RWPE2 (cell line): ENCODE measurements around the gene VPS39.

ENCODE experiments used
- ATAC-seq: fragments of 200-7000 bp; cut with Tn5 transposase; 3 replicates; pipeline ENCODE4 v1.9.1; 2021; ENCODE audit warnings: low read depth
- DNase-seq: peaks from one replicate; pipeline ENCODE4 v3.0.0-alpha.2; 2020; ENCODE audit warnings: low spot score
- H3K27ac ChIP-seq: fragments of 450-650 bp; 2 replicates; pipeline ENCODE4 v1.5.1; 2017; ENCODE audit warnings: mild to moderate bottlenecking; ENCODE audit not compliant: poor library complexity, severe bottlenecking
- H3K27me3 ChIP-seq: fragments of 250-450 bp; sonication (Bioruptor Pico); 2 replicates; pipeline ENCODE4 v1.5.1; 2021; ENCODE audit warnings: mild to moderate bottlenecking, moderate library complexity; ENCODE audit not compliant: insufficient read depth, poor library complexity, severe bottlenecking
- H3K36me3 ChIP-seq: fragments of 250-450 bp; sonication (Bioruptor Pico); 2 replicates; pipeline ENCODE4 v1.5.1; 2020; ENCODE audit warnings: low read depth, mild to moderate bottlenecking, moderate library complexity
- H3K4me1 ChIP-seq: fragments of 250-450 bp; sonication (Bioruptor Pico); 2 replicates; pipeline ENCODE4 v1.5.1; 2021; ENCODE audit warnings: mild to moderate bottlenecking, moderate library complexity; ENCODE audit not compliant: insufficient read depth, poor library complexity, severe bottlenecking
- H3K4me3 ChIP-seq: fragments of 250-450 bp; sonication (Bioruptor Pico); 2 replicates; pipeline ENCODE4 v1.5.1; 2021; ENCODE audit warnings: mild to moderate bottlenecking, moderate library complexity; ENCODE audit not compliant: severe bottlenecking
- H3K9me3 ChIP-seq: fragments of 250-450 bp; sonication (Bioruptor Pico); 2 replicates; pipeline ENCODE4 v1.5.1; 2021; ENCODE audit warnings: mild to moderate bottlenecking, moderate library complexity; ENCODE audit not compliant: severe bottlenecking
- TF ChIP-seq, protein P1 (sequence below): fragments of 450-650 bp; IDR thresholded peaks from one replicate; pipeline ENCODE4 v1.5.1; 2017; ENCODE audit warnings: mild to moderate bottlenecking, moderate library complexity; ENCODE audit not compliant: poor library complexity, severe bottlenecking

Gene VPS39

DNA sequence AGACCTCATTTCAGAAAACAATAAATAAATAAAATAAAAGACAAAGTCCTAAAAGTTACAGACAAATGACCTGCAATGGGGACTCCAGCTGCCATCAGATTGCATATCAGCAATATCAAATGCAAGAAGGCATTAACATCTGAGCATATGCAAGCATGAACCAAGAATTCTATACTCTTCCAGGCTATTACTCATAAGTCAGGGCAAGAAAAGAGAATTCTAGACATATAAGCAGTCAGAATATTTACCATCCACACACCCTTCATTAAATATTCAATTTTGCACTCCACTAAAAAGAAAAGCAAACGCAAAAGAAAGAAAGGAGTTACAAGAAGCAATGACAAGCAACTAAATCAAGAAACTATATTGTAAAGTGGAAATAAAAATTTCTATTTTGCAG, 72.8 kb downstream of the VPS39 start:
- no peaks in the 10 kb centered on the region for H3K27me3 ChIP-seq
- TF ChIP-seq, protein P1, sequence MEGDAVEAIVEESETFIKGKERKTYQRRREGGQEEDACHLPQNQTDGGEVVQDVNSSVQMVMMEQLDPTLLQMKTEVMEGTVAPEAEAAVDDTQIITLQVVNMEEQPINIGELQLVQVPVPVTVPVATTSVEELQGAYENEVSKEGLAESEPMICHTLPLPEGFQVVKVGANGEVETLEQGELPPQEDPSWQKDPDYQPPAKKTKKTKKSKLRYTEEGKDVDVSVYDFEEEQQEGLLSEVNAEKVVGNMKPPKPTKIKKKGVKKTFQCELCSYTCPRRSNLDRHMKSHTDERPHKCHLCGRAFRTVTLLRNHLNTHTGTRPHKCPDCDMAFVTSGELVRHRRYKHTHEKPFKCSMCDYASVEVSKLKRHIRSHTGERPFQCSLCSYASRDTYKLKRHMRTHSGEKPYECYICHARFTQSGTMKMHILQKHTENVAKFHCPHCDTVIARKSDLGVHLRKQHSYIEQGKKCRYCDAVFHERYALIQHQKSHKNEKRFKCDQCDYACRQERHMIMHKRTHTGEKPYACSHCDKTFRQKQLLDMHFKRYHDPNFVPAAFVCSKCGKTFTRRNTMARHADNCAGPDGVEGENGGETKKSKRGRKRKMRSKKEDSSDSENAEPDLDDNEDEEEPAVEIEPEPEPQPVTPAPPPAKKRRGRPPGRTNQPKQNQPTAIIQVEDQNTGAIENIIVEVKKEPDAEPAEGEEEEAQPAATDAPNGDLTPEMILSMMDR, result no peak
- ATAC-seq (no peak), DNase-seq (no peak)
- H3K4me3 ChIP-seq, result no peak overlapping the region
- H3K27ac ChIP-seq, result no peak overlapping the region
- H3K9me3 ChIP-seq, result no peaks in the 10 kb centered on the region
- peaks cover 3% of the 10 kb centered on the region for H3K4me1 ChIP-seq
- no peaks in the 10 kb centered on the region for H3K36me3 ChIP-seq

DNA sequence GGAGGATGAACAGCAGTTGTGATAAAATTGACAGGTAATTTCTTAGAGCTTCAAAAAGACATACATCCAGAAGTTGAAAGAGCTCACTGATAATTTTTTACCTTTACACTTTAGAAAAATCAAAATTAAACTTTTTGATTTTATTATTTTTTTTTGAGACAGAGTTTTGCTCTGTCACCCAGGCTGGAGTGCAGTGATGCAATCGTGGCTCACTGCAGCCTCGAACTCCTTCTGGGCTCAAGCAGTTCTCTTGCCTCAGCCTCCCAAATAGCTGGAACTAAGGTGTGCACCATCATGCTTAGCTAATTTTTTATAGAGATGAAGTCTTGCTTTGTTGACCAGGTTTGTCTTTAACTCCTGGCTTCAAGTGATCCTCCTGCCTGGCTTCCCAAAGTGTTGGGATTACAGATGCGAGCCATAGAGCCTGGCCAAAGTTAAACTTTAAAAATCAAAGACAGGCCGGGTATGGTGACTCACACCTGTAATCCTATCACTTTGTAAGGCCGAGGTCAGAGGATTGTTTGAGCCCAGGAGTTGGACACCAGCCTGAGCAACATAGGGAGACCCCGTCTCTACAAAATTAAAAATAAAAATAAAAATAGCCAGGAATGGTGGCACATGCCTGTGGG, 73.4 kb downstream of the VPS39 start:
- no peaks in the 10 kb centered on the region for H3K9me3 ChIP-seq
- peaks cover 3% of the 10 kb centered on the region for H3K4me1 ChIP-seq
- H3K36me3 ChIP-seq, result no peaks in the 10 kb centered on the region
- H3K27me3 ChIP-seq, result no peaks in the 10 kb centered on the region
- H3K27ac ChIP-seq, result no peak overlapping the region
- DNase-seq, result no peak
- no peak for ATAC-seq
- TF ChIP-seq, protein P1, result no peak
- no peak overlapping the region for H3K4me3 ChIP-seq

DNA sequence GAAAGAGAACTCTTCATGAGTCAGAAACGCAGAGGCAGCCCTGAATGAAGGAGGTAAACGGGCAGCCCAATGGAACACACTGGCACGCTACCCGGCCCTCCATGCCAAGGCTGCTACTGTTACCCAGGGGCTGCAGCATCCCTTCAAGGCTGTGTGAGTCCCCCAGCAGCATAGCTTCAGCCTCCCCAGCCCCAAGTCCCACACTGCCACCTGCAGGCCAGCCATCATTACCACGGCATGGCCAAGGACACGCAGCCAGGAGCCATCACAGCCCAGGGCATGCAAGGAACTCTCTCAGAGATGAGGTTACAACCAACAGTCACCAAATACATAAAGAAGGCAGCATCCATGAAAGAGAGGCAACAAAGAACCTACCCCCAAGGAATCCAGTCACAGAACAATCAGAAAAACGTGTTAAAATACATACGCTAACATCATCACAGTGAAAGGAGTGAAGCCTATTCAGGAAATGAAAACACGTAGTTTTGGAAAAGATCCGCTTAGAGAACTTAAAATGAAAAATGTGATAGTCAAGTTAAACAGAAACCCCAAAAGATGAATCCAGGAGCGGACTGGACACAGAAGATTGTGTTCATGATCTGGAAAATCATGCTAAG, 74.1 kb downstream of the VPS39 start:
- peak; percentile 71 for ATAC-seq
- no peak overlapping the region for H3K4me3 ChIP-seq
- H3K4me1 ChIP-seq, result peaks cover 3% of the 10 kb centered on the region
- DNase-seq, result peak; percentile 83
- H3K9me3 ChIP-seq, result no peaks in the 10 kb centered on the region
- H3K36me3 ChIP-seq, result no peaks in the 10 kb centered on the region
- TF ChIP-seq, protein P1, result peak; percentile 98
- H3K27me3 ChIP-seq, result no peaks in the 10 kb centered on the region
- no peak overlapping the region for H3K27ac ChIP-seq

DNA sequence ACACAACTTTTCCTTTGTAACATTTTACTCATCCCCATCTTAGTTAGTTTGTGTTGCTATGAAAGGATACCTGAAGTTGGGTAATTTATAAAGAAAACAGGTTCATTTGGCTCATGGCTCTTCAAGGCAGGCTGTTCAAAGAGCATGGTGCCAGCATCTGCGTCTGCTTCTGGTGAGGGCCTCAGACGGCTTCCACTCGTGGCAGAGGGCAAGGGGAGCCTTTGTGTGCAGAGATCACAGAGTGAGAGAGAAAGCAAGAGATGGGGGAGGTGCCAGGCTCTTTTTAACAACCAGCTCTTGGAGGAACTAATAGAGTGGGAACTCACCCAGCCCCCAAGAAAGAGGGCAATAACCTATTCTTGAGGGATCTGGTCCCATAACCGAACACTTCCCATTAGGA, 74.7 kb downstream of the VPS39 start:
- TF ChIP-seq, protein P1, result no peak
- Histone ChIP-seq H3K4me3 (no peak overlapping the region), H3K27me3 (no peaks in the 10 kb centered on the region), H3K4me1 (peaks cover 3% of the 10 kb centered on the region), H3K27ac (no peak overlapping the region), H3K36me3 (no peaks in the 10 kb centered on the region), H3K9me3 (no peaks in the 10 kb centered on the region)
- ATAC-seq, result no peak
- peak; percentile 26 for DNase-seq
